Measurements from ENCODE around the gene GLMN. TPM values are rescaled to one million over a fixed set of nuclear protein-coding genes. Genes with fewer than 3 reads are reported as not detected.
"Not testable (repeated sequence)": the region's sequence is repeated elsewhere in the genome, so short reads cannot be mapped to it uniquely, and the experiment has no call there.

The GLMN gene
- total and polyA plus RNA-seq, 5 donors, result 6.3 to 6.9 (median 6.9) TPM

DNA sequence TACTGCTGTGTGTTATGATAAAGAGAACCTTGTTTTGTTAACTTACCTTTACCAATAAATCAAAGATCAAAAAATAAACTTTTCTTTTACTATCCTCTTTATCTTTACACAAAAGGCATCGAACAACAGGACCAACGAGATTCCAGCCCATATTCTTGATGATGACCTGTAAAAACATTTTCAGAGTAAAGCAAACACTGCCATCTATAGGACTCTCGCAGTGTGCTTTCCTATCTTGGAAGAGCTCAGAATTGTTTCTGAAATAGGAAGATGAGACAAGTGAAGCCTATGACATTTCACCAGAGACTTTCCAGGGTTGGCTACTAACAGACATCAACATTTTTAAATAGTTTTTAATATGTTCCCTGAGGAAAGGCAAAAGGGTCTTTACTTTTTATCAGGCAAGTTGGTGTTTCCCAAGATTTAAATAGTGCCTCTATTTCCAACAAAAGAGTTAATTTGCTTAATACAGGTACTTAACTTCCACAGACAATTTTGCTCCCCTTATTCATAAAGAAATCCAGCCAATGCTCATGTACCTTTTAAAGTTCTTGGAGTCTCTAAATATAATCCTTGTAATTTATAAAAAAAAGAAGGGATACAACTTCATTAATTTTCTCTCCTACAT, 7.3 kb downstream of the GLMN start:
- H3K9me3 ChIP-seq (ENCODE audit: control insufficient read depth, low read length), result no peaks in the 10 kb centered on the region
- intact Hi-C loops (cut with DNase I), result no loop called here
- no peak overlapping the region for H3K27ac ChIP-seq (ENCODE audit: low read length)
- DNase-seq (no peak), ATAC-seq (peak in 1 of 2 donors; percentile 65)
- no peak overlapping the region for H3K4me3 ChIP-seq (ENCODE audit: low read length)
- no peaks in the 10 kb centered on the region for H3K27me3 ChIP-seq (ENCODE audit: control insufficient read depth, insufficient read depth)
- 14% methylated on average over 3 of the region's 3 CpGs for WGBS
- H3K4me1 ChIP-seq (ENCODE audit: control insufficient read depth, insufficient read depth, low read length), result no peaks in the 10 kb centered on the region

GRCh38 chr1:92281411-92281810, 17.4 kb downstream of the GLMN start:
- H3K27ac ChIP-seq (ENCODE audit: low read length); DNase-seq; H3K4me3 ChIP-seq (ENCODE audit: low read length); ATAC-seq; H3K4me1 ChIP-seq (ENCODE audit: control insufficient read depth, insufficient read depth, low read length); H3K27me3 ChIP-seq (ENCODE audit: control insufficient read depth, insufficient read depth); H3K9me3 ChIP-seq (ENCODE audit: control insufficient read depth, low read length); intact Hi-C loops (cut with DNase I): not testable (repeated sequence)
- WGBS, result 95% methylated on average over 2 of the region's 2 CpGs

DNA sequence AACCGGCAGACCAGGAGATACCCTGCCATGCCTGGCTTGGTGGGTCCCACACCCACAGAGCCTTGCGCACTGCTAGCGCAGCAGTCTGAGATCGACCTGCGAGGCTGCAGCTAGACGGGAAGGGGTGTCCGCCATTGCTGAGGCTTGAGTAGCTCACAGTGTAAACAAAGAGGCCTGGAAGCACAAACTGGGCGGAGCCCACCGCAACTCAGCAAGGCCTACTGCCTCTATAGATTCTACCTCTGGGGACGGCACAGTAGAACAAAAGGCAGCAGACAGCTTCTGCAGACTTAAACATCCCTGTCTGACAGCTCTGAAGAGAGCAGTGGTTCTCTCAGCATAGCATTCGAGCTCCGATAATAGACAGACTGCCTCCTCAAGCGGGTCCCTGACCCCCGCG, 19.0 kb downstream of the GLMN start:
- H3K27ac ChIP-seq (ENCODE audit: low read length); H3K4me3 ChIP-seq (ENCODE audit: low read length); H3K4me1 ChIP-seq (ENCODE audit: control insufficient read depth, insufficient read depth, low read length); H3K27me3 ChIP-seq (ENCODE audit: control insufficient read depth, insufficient read depth); intact Hi-C loops (cut with DNase I); H3K9me3 ChIP-seq (ENCODE audit: control insufficient read depth, low read length); ATAC-seq: not testable (repeated sequence)
- 97% methylated on average over 15 of the region's 15 CpGs for WGBS
- peak in 1 of 3 donors; percentile 27 for DNase-seq

DNA sequence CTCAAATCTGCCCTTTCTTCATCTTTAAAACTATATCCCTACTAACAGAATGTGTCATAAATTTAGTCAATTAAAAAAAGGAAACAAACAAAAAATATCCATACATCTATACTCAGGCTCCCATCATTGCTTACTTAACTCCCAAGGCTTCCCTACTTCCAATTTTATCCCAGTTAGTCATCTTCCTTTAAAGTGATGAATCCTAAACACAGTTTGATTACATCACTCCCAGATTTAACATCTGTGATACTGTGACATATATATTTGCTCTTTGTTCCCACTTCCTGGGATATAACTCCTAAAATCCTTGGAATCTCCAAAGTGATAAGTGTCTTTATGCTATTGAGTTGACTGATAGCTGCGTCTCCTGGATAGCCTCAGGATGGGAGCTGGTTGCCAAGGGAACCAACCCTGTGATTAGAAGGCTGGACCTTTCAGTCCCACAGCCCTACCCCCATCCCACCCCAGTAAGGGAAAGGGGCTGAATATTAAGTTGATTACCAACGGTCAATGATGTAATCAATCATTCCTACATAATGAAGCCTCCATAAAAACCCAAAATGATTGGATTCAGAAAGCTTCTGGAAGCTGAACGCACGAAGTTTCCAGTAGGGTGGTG, 21.6 kb downstream of the GLMN start:
- Histone ChIP-seq H3K27ac (ENCODE audit: low read length) (no peak overlapping the region), H3K4me1 (ENCODE audit: control insufficient read depth, insufficient read depth, low read length) (no peaks in the 10 kb centered on the region), H3K9me3 (ENCODE audit: control insufficient read depth, low read length) (no peaks in the 10 kb centered on the region), H3K4me3 (ENCODE audit: low read length) (no peak overlapping the region), H3K27me3 (ENCODE audit: control insufficient read depth, insufficient read depth) (no peaks in the 10 kb centered on the region)
- 90% methylated on average over 4 of the region's 4 CpGs for WGBS
- intact Hi-C loops (cut with DNase I), result no loop called here
- DNase-seq, result no peak
- ATAC-seq, result no peak

DNA sequence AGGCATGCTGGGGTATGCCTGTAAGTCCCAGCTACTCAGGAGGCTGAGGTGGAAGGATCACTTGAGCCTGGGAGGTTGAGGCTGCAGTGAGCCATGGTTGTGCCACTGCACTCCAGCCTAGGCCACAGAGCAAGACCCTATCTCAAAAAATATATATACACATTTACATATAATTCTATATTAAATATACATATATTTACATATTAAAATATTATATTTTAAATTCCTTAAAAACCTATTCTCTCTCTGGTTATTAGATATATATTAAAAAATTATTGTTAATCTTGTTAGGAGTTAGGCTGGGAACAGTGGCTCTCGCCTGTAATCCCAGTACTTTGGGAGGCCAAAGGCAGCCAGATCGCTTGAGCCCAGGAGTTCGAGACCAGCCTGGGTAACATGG, 22.7 kb downstream of the GLMN start:
- intact Hi-C loops (cut with DNase I), result no loop called here
- H3K27me3 ChIP-seq (ENCODE audit: control insufficient read depth, insufficient read depth), result no peaks in the 10 kb centered on the region
- no peaks in the 10 kb centered on the region for H3K4me1 ChIP-seq (ENCODE audit: control insufficient read depth, insufficient read depth, low read length)
- no peaks in the 10 kb centered on the region for H3K9me3 ChIP-seq (ENCODE audit: control insufficient read depth, low read length)
- H3K27ac ChIP-seq (ENCODE audit: low read length), result no peak overlapping the region
- ATAC-seq, result no peak
- H3K4me3 ChIP-seq (ENCODE audit: low read length), result no peak overlapping the region
- no peak for DNase-seq
- 96% methylated on average over 3 of the region's 3 CpGs for WGBS

GRCh38 chr1:92274939-92275338, 23.8 kb downstream of the GLMN start:
- Histone ChIP-seq H3K9me3 (ENCODE audit: control insufficient read depth, low read length) (no peaks in the 10 kb centered on the region), H3K4me3 (ENCODE audit: low read length) (no peak overlapping the region), H3K4me1 (ENCODE audit: control insufficient read depth, insufficient read depth, low read length) (no peaks in the 10 kb centered on the region), H3K27ac (ENCODE audit: low read length) (no peak overlapping the region), H3K27me3 (ENCODE audit: control insufficient read depth, insufficient read depth) (no peaks in the 10 kb centered on the region)
- DNase-seq, result no peak
- no peak for ATAC-seq
- intact Hi-C loops (cut with DNase I), result no loop called here
- 96% methylated on average over 1 of the region's 1 CpG for WGBS

DNA sequence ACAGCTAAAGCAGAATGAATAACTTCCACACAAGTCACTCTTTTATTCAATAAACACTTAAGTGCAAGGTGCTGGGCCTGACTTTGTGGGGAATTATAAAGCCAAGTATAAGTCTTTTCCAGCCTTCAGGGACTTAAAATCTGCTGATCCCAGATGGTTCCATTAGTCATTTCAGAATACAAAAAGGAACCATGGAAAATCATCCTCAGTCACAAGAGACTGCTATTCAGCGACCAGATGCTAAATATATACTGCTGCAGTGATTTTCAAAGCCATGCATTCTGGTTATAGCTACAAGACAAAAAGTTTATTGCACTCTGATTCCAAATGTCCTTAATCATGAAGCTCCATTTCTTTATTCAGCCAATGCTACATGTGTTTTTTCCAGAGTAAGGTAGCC, 25.7 kb downstream of the GLMN start:
- ATAC-seq, result no peak
- Histone ChIP-seq H3K9me3 (ENCODE audit: control insufficient read depth, low read length) (no peaks in the 10 kb centered on the region), H3K27me3 (ENCODE audit: control insufficient read depth, insufficient read depth) (no peaks in the 10 kb centered on the region), H3K27ac (ENCODE audit: low read length) (no peak overlapping the region), H3K4me3 (ENCODE audit: low read length) (no peak overlapping the region), H3K4me1 (ENCODE audit: control insufficient read depth, insufficient read depth, low read length) (no peaks in the 10 kb centered on the region)
- intact Hi-C loops (cut with DNase I), result no loop called here
- DNase-seq, result no peak
- 71% methylated on average over 1 of the region's 1 CpG for WGBS

DNA sequence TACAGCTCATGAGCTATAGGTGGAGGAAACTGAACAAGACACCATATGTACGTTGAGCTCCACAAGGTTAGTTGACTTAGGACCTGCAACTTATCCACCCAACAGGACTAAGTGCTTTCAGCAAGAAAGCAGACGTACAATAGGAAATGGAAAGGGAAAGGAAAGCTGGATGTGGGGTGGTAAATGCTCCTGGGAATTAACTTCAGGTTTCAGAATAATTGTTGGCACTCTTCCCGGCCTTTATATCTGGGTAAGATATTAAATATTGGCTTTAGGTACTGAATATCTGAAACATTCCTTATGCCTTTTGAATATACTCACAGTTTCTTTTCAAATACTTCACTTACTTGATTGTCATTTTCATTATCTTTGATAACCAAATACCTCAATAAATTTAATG, 36.3 kb downstream of the GLMN start:
- ATAC-seq, result no peak
- intact Hi-C loops (cut with DNase I), result no loop called here

GRCh38 chr1:92259350-92259749, 39.4 kb downstream of the GLMN start:
- 96% methylated on average over 1 of the region's 1 CpG for WGBS
- no peak for ATAC-seq

More for the DNA sequence above, 36.3 kb downstream of the GLMN start:
- Histone ChIP-seq H3K9me3 (ENCODE audit: control insufficient read depth, low read length) (no peaks in the 10 kb centered on the region), H3K27ac (ENCODE audit: low read length) (no peak overlapping the region), H3K27me3 (ENCODE audit: control insufficient read depth, insufficient read depth) (no peaks in the 10 kb centered on the region), H3K4me1 (ENCODE audit: control insufficient read depth, insufficient read depth, low read length) (no peaks in the 10 kb centered on the region), H3K4me3 (ENCODE audit: low read length) (no peak overlapping the region)
- no peak for DNase-seq
- WGBS, result 61% methylated on average over 3 of the region's 3 CpGs

GRCh38 chr1:92254714-92255113, 44.1 kb downstream of the GLMN start:
- DNase-seq; H3K27ac ChIP-seq (ENCODE audit: low read length); H3K9me3 ChIP-seq (ENCODE audit: control insufficient read depth, low read length); intact Hi-C loops (cut with DNase I); H3K27me3 ChIP-seq (ENCODE audit: control insufficient read depth, insufficient read depth); H3K4me1 ChIP-seq (ENCODE audit: control insufficient read depth, insufficient read depth, low read length); ATAC-seq; H3K4me3 ChIP-seq (ENCODE audit: low read length): not testable (repeated sequence)
- 79% methylated on average over 3 of the region's 3 CpGs for WGBS

More at GRCh38 chr1:92259350-92259749, 39.4 kb downstream of the GLMN start:
- Histone ChIP-seq H3K4me3 (ENCODE audit: low read length) (no peak overlapping the region), H3K27me3 (ENCODE audit: control insufficient read depth, insufficient read depth) (no peaks in the 10 kb centered on the region), H3K27ac (ENCODE audit: low read length) (no peak overlapping the region), H3K9me3 (ENCODE audit: control insufficient read depth, low read length) (no peaks in the 10 kb centered on the region), H3K4me1 (ENCODE audit: control insufficient read depth, insufficient read depth, low read length) (no peaks in the 10 kb centered on the region)
- DNase-seq, result no peak
- intact Hi-C loops (cut with DNase I), result no loop called here

- intact Hi-C loops (cut with DNase I), result no loop called here
- WGBS, result 87% methylated on average over 1 of the region's 1 CpG
- DNase-seq (no peak), ATAC-seq (no peak)
- Histone ChIP-seq H3K4me3 (ENCODE audit: low read length) (no peak overlapping the region), H3K9me3 (ENCODE audit: control insufficient read depth, low read length) (no peaks in the 10 kb centered on the region), H3K27ac (ENCODE audit: low read length) (no peak overlapping the region), H3K4me1 (ENCODE audit: control insufficient read depth, insufficient read depth, low read length) (no peaks in the 10 kb centered on the region), H3K27me3 (ENCODE audit: control insufficient read depth, insufficient read depth) (no peaks in the 10 kb centered on the region)
Measured at GRCh38 chr1:92244376-92244775, 54.4 kb downstream of the GLMN start.
